Mammary epithelial cell (primary cell): Measurements from ENCODE around the gene GARRE1.

Experiments used
- CTCF ChIP-seq, 2 donors: IDR thresholded peaks in 1 of 2; conservative IDR thresholded peaks in 1 of 2; 2 replicates each; pipeline ENCODE4 v1.5.1; 2011 to 2012; ENCODE audit warnings: inconsistent platforms in 2 of 2, low read length in 2 of 2, mild to moderate bottlenecking in 2 of 2, control low read depth in 1 of 2, low read depth in 1 of 2; ENCODE audit not compliant: insufficient read depth in 1 of 2; ENCODE audit errors: extremely low read depth in 1 of 2
- EZH2 ChIP-seq: IDR thresholded peaks from 2 replicates; pipeline ENCODE4 v1.6.1; 2012; ENCODE audit warnings: low read length, inconsistent platforms, borderline replicate concordance

- TF ChIP-seq CTCF (conservative IDR thresholded peaks at IDR 0.05 in 1 of 2, IDR thresholded peaks at IDR 0.05 in 1 of 2; ENCODE audit: extremely low read depth in 1 of 2, insufficient read depth in 1 of 2, low read depth in 1 of 2, low read length in 2 of 2), result no peak
- TF ChIP-seq EZH2, result no peak
Observed at GRCh38 chr19:34284505-34284904, 30.2 kb downstream of the GARRE1 start.
